Fibroblast of skin of back (primary cell): ENCODE data around the gene TNRC6B.
"Not testable (repeated sequence)": the region's sequence is repeated elsewhere in the genome, so short reads cannot be mapped to it uniquely, and the experiment has no call there.

Experiments
- DNase-seq: peaks from one replicate; pipeline ENCODE4 v3.0.0-alpha.2; 2013

The TNRC6B gene

DNA sequence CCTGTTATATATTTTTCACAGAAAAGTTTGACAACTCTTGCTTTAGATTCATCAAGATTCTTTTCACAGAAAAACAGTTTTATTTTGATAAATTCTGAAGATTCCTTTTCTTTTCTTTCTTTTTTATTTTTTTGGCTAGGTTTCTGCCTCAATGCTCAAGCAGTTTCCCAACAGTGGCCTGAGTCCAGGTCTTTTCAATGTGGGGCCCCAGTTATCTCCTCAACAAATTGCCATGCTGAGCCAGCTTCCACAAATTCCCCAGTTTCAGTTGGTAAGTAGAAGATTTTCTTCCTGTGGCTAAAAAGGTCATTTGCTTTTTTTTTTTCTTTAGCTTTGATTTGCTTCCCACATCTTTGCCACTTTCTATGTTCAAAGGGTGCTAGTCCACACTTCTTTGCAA is 122.6 kb downstream of the TNRC6B start:
- no peak for DNase-seq

DNA sequence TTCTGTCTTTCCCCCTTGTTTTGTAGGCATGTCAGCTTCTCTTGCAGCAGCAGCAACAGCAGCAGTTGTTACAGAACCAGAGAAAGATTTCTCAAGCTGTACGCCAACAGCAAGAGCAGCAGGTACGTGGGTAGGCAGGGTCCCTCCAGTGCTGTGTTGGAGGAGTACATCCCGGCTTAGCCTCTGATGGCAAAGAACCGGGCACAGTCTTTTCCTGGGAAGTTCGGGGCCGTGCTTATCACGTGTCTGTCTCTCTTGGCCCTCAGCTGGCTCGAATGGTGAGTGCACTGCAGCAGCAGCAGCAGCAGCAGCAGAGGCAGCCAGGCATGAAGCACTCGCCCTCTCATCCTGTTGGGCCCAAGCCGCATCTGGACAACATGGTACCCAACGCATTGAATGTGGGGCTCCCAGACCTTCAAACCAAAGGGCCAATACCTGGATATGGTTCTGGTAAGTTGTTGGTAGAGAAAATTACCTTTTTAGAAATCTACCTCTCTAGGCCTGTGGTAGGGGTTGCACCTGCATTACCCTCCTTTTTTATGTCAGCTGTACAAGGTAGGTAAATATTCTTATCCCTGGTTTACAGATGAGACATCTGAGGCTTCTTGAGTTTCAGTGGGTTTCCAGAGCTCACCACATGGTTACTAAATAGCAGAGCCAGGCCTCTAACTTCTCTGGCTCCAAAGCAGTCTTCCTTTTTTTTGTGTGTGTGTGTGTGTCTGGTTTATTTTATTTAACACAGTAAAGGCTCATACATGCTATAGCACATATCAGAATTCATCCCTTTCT is 123.4 kb downstream of the TNRC6B start:
- DNase-seq: no peak

GRCh38 chr22:40302149-40302548 is 124.4 kb downstream of the TNRC6B start:
- DNase-seq: no peak

GRCh38 chr22:40305625-40306024 is 127.9 kb downstream of the TNRC6B start:
- no peak for DNase-seq

GRCh38 chr22:40308999-40309573 is 131.4 kb downstream of the TNRC6B start:
- no peak for DNase-seq

- no peak for DNase-seq
These were observed 131.9 kb downstream of the TNRC6B start for GRCh38 chr22:40309631-40310030.

DNA sequence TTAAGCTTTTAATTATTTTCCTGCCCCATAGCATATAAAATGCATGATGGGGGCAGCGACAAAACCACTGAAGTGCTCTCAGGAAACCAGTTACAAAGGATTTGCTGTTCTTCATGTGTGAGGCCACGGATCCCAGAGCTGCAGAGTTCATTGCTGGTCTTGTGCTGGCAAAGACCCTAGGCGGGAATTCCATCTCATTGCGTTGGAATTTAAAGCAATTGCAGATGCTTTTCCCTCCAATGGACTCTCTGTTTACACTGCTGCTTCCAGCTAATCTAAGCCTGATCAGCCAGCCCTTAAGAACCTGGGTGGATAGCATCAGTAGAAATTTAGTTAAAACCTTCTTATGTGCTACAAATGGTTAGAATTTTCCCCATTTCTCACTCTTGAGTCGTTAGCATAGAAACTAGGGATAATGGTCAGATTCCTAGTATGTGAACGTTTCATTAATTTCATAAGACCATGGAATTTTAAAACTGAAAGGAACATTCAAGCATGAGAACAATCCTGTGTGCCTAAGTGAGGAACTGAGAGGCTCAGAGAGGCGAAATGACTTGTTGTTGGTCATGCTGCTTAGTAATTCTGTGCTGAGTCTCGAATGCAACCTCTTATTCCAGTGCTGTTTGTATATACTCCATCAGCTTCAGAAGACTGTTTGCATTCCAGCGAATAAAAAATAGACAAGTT is 132.5 kb downstream of the TNRC6B start:
- DNase-seq: peak; percentile 91

- DNase-seq: no peak
These were observed 133.0 kb downstream of the TNRC6B start for GRCh38 chr22:40310768-40311120.

- DNase-seq: not testable (repeated sequence)
These were observed 133.9 kb downstream of the TNRC6B start for GRCh38 chr22:40311646-40312045.

DNA sequence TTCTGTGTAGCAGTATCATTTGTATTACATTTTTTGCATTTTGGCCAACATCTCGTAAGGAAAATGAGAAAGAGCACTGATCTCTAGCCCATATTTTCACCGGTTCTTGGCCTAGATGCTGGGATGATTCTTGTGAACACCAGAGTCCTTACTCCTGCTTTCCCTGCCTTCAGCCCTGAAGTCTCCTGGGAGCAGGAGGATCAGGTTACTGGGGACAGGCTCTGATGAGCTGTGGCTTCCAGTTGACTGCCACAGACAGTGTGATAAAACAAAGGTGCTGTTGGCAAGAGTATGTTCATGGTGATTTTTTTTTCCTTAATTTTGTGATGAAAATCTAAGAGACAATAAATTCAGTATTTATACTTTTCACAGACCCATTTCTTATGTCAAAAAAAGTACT is 134.3 kb downstream of the TNRC6B start:
- DNase-seq: peak; percentile 27

DNA sequence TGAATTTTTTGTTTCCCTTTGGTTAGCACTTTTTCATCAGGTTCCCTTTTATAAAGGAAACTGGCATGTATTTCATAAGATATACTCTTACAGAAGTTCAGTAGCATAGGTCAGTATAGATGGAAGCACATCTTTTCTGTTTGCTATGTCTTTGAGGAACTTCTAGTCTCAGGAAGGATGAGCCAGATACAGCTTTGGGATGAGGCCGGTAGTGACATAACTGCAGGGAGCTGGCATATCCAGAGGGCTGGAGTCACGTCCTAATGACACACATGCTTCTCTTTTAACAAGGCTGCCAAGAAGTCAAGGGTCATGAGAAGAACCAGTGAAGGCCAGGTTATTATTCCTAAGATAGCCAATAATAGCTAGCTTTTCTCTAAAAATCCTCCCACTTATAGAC is 135.3 kb downstream of the TNRC6B start:
- DNase-seq: no peak

DNA sequence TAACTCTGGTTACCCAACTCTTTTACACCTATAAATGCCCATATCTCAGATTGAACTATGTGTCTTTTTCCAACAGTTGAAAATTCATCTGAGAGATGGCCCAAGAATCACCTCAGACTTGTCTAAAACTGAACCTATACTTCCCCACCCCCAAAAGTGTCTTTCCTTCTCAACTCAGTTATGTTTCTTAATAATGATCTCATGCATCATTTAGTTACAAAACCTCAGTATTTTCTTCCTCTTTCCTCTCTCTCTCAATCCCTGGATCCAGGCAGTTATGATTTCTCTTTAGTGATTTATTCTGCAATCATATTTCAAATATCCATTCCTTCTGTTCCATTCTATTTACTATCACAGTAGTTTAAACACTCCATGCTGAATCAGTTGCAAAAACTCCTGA is 136.3 kb downstream of the TNRC6B start:
- DNase-seq: no peak

DNA sequence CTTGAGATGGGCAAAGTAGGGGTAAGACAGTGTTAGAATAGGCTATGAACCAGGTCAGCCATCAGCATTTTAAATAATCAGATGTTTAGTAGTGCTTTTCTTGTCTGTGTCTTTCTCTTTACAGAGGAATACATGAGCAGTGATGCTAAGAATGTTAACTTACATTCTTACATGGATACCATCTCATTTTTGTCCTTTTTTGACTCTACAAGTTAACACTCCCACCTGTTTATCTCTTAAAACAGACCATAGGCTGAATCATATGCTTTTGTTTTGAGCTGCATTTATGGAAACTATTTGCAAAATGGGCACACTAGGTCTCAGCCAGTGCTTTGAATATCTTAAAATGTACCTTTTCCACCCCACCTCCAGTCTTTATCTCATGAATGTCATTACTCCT is 143.0 kb downstream of the TNRC6B start:
- no peak for DNase-seq

- no peak for DNase-seq
These were observed 144.3 kb downstream of the TNRC6B start for GRCh38 chr22:40322021-40322420.

DNA sequence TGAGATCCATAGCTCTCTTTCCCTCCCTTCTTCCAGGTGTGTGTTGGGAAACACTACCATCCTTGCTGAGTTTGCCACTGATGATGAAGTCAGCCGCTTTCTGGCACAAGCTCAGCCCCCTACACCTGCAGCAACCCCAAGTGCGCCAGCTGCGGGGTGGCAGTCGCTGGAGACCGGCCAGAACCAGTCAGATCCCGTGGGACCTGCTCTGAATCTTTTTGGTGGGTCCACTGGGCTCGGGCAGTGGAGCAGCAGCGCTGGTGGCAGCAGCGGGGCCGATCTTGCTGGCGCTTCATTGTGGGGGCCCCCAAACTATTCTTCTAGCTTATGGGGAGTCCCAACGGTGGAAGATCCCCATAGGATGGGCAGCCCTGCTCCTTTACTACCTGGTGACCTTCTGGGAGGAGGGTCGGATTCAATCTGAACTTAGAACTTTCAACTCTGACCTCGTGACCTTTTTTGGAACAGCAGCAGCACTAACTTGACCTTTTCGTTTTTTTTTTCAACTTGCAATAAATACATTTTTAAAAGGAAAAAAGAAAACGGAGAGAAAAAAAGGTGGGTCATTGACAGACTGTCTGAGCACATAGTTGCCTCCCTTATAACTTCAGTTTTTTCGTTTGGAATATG is 145.2 kb downstream of the TNRC6B start:
- no peak for DNase-seq

DNA sequence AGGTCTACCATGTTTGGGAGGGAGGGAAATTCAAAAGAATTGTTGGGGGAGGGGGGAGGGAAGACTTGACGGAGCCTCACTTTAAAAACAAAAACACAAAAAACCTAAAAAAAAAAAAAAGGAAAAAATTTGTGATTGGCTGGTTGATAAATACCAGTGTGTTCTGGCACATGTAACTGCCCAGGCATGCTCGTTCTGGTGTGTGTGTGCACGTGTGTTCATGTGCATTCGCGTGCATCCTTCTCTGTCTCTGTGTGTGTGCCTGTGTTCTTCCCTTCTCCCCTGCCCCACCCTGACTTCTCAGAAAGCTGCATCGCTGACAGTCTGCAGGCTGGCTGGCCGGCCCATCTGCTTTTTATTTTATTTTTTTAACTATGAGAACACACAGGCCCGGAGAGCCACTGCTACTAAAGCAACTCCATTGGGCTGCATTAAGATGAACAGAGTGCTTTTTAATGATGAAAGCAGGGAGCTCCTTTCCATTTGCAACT is 146.0 kb downstream of the TNRC6B start:
- no peak for DNase-seq

DNA sequence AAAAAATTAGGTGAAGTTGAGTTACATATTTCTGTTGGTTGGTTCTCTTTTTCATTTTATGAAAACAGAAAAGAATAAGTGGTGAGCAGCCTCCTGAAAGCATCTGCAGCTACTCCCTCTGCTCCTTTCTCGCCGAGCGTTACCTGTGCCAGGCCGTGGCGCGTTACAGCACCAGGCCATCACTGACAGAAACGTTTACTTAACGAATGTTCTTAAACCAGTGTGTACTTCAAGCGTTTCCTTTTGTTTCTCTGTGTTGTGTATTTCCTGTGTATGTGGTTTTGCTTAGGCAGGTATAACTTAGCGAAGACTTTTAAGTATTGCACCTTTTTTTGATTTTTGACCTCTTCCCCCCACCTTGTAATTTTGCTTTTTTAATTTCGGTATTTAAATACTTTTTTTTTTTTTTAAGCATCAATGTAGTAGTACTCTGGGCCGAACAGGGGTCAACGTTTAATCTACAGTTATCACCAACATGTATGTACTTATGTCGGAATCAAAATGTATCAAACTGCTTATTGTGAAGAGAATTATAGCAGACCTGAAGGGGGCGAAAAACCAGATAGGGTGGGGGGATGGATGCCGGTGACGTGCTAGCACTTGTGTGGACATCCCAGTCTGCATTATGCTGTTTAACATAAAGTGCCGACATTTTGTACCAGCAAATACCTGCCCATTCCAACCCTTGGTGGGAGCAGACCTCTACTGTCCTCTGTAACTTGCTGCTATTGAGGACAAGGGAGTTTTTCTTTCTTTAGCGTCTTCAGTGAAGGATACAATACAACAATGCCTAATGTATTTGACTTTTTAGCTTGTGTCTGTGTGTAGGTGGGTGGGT is 147.0 kb downstream of the TNRC6B start:
- DNase-seq: no peak

DNA sequence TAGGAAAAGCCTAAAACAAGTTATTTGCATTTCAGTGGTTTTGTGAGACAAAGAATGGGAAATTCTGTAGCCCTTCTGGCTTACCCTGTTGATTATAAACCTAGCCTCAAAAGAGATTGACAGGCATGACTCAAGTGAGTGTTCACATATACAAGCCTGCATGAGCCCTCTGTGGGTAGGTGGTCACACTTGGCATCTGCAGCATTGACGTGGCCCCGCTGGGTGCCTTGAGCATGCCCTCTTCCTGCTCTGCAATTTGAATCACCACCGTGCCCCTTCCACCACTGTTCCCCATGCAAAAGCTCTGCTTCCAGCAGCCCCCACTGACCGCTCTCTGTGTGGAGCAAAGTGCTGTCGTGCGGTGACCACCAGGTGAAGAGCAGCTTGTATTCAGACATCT is 147.6 kb downstream of the TNRC6B start:
- no peak for DNase-seq

- DNase-seq: peak; percentile 34
These were observed 149.4 kb downstream of the TNRC6B start for GRCh38 chr22:40326905-40327735.

GRCh38 chr22:40328546-40329456 is 151.1 kb downstream of the TNRC6B start:
- DNase-seq: no peak
